Superior temporal gyrus (tissue), 1 donor: ENCODE results near the gene CD7.
A peak's percentile ranks its signal among the peaks of the same experiment; 100 is the strongest.

Experiments used
- DNase-seq: peaks from one replicate; pipeline ENCODE4 v3.0.0-alpha.2; 2016; ENCODE audit errors: extremely low spot score

Gene CD7

GRCh38 chr17:82278786-82279391 lies 38.5 kb downstream of the CD7 start:
- no peak for DNase-seq

- DNase-seq, result no peak
Measured at GRCh38 chr17:82278308-82278707, 39.1 kb downstream of the CD7 start.

GRCh38 chr17:82277851-82278250 lies 39.6 kb downstream of the CD7 start:
- no peak for DNase-seq

GRCh38 chr17:82276938-82277337 lies 40.5 kb downstream of the CD7 start:
- DNase-seq, result no peak

- no peak for DNase-seq
Measured at GRCh38 chr17:82275326-82275725, 42.1 kb downstream of the CD7 start.

GRCh38 chr17:82274134-82275020 lies 43.0 kb downstream of the CD7 start:
- DNase-seq, result no peak

- DNase-seq, result peak; percentile 88
Measured at GRCh38 chr17:82273327-82274133, 43.9 kb downstream of the CD7 start, which contains the start of gene CSNK1D. CSNK1D (minus strand) TSS chr17:82273700; CDS start chr17:82273381, 319 bp downstream.

GRCh38 chr17:82272495-82273326 lies 44.7 kb downstream of the CD7 start:
- no peak for DNase-seq

- no peak for DNase-seq
Measured at GRCh38 chr17:82271401-82271800, 46.0 kb downstream of the CD7 start.

GRCh38 chr17:82270651-82271050 lies 46.8 kb downstream of the CD7 start:
- DNase-seq, result no peak

GRCh38 chr17:82269882-82270500 lies 47.4 kb downstream of the CD7 start:
- DNase-seq, result no peak

- DNase-seq, result no peak
Measured at GRCh38 chr17:82269138-82269881, 48.1 kb downstream of the CD7 start.

GRCh38 chr17:82267575-82268379 lies 49.6 kb downstream of the CD7 start:
- DNase-seq, result peak; percentile 91

- no peak for DNase-seq
Measured at GRCh38 chr17:82266142-82266541, 51.3 kb downstream of the CD7 start.
